NCI-H774 (cell line): ENCODE results near the gene MRAP2.
"Not testable (repeated sequence)": the region's sequence is repeated elsewhere in the genome, so short reads cannot be mapped to it uniquely, and the experiment has no call there.

Experiments used
- DNase-seq: peaks from one replicate; lab custom pipeline; 2025; lab: John Stamatoyannopoulos, UW

The MRAP2 gene

GRCh38 chr6:84077645-84078044 lies 44.1 kb downstream of the MRAP2 start:
- no peak for DNase-seq

GRCh38 chr6:84078335-84078734 lies 44.8 kb downstream of the MRAP2 start:
- no peak for DNase-seq

- DNase-seq, result no peak
Observed at GRCh38 chr6:84081222-84081621, 47.6 kb downstream of the MRAP2 start.

GRCh38 chr6:84082689-84083265 lies 49.2 kb downstream of the MRAP2 start:
- DNase-seq, result peak; percentile 16

GRCh38 chr6:84084705-84085104 lies 51.1 kb downstream of the MRAP2 start:
- not testable (repeated sequence) for DNase-seq

- no peak for DNase-seq
Observed at GRCh38 chr6:84086056-84086455, 52.5 kb downstream of the MRAP2 start.

GRCh38 chr6:84086545-84087429 lies 53.2 kb downstream of the MRAP2 start:
- DNase-seq, result no peak

- DNase-seq, result no peak
Observed at GRCh38 chr6:84089081-84089480, 55.5 kb downstream of the MRAP2 start.

GRCh38 chr6:84089552-84089951 lies 56.0 kb downstream of the MRAP2 start:
- no peak for DNase-seq

GRCh38 chr6:84093441-84094435 lies 60.2 kb downstream of the MRAP2 start:
- no peak for DNase-seq

GRCh38 chr6:84095156-84095555 lies 61.6 kb downstream of the MRAP2 start:
- no peak for DNase-seq

- no peak for DNase-seq
Observed at GRCh38 chr6:84103029-84103428, 69.5 kb downstream of the MRAP2 start.

- DNase-seq, result not testable (repeated sequence)
Observed at GRCh38 chr6:84105215-84105924, 71.8 kb downstream of the MRAP2 start.

GRCh38 chr6:84107495-84107894 lies 73.9 kb downstream of the MRAP2 start:
- DNase-seq, result no peak

GRCh38 chr6:84111351-84111750 lies 77.8 kb downstream of the MRAP2 start:
- not testable (repeated sequence) for DNase-seq

GRCh38 chr6:84114933-84115594 lies 81.5 kb downstream of the MRAP2 start:
- DNase-seq, result not testable (repeated sequence)

- DNase-seq, result no peak
Observed at GRCh38 chr6:84118191-84118590, 84.6 kb downstream of the MRAP2 start.

GRCh38 chr6:84119277-84119676 lies 85.7 kb downstream of the MRAP2 start:
- DNase-seq, result no peak

GRCh38 chr6:84123186-84123585 lies 89.6 kb downstream of the MRAP2 start:
- no peak for DNase-seq

- DNase-seq, result not testable (repeated sequence)
Observed at GRCh38 chr6:84129588-84129987, 96.0 kb downstream of the MRAP2 start.

- not testable (repeated sequence) for DNase-seq
Observed at GRCh38 chr6:84133385-84133784, 99.8 kb downstream of the MRAP2 start.
